NK-92 (cell line): Measurements from ENCODE around the gene RASGRF1.
"Not testable (repeated sequence)": the region's sequence is repeated elsewhere in the genome, so short reads cannot be mapped to it uniquely, and the experiment has no call there.

Experiments used
- DNase-seq: peaks from one replicate; lab custom pipeline; 2025; ENCODE audit not compliant: unreplicated experiment; lab: John Stamatoyannopoulos, UW

RASGRF1 gene

GRCh38 chr15:78937132-78937739 lies 153.3 kb downstream of the RASGRF1 start:
- no peak for DNase-seq

GRCh38 chr15:78934655-78935023 lies 155.9 kb downstream of the RASGRF1 start:
- no peak for DNase-seq

GRCh38 chr15:78933823-78934654 lies 156.5 kb downstream of the RASGRF1 start:
- DNase-seq, result no peak

GRCh38 chr15:78933187-78933822 lies 157.3 kb downstream of the RASGRF1 start:
- DNase-seq, result no peak

GRCh38 chr15:78932258-78932808 lies 158.2 kb downstream of the RASGRF1 start:
- DNase-seq, result no peak

GRCh38 chr15:78931439-78932257 lies 158.9 kb downstream of the RASGRF1 start:
- DNase-seq, result no peak

GRCh38 chr15:78930577-78931388 lies 159.8 kb downstream of the RASGRF1 start:
- DNase-seq, result no peak

- no peak for DNase-seq
Observed at GRCh38 chr15:78929536-78930264, 160.9 kb downstream of the RASGRF1 start.

- DNase-seq, result no peak
Observed at GRCh38 chr15:78928616-78929093, 161.9 kb downstream of the RASGRF1 start.

GRCh38 chr15:78928176-78928575 lies 162.4 kb downstream of the RASGRF1 start:
- DNase-seq, result not testable (repeated sequence)

- no peak for DNase-seq
Observed at GRCh38 chr15:78927077-78927790, 163.3 kb downstream of the RASGRF1 start.

- DNase-seq, result no peak
Observed at GRCh38 chr15:78925956-78926743, 164.4 kb downstream of the RASGRF1 start.

- no peak for DNase-seq
Observed at GRCh38 chr15:78925076-78925624, 165.4 kb downstream of the RASGRF1 start.

GRCh38 chr15:78923480-78924360 lies 166.9 kb downstream of the RASGRF1 start:
- no peak for DNase-seq

- DNase-seq, result no peak
Observed at GRCh38 chr15:78923015-78923414, 167.6 kb downstream of the RASGRF1 start.

GRCh38 chr15:78922527-78922926 lies 168.1 kb downstream of the RASGRF1 start:
- DNase-seq, result no peak

- DNase-seq, result no peak
Observed at GRCh38 chr15:78921940-78922339, 168.6 kb downstream of the RASGRF1 start.
